ENCODE results near the gene MRPS15.

GRCh38 chr1:36466370-36467026, 2.3 kb upstream of the MRPS15 start:
- no peak for TF ChIP-seq SIN3A (IDR thresholded peaks at IDR 0.05; ENCODE audit: borderline replicate concordance, insufficient read depth, low read depth, low read length)
- no peak for TF ChIP-seq CTCF (IDR thresholded peaks at IDR 0.05)
- no peak for TF ChIP-seq POLR2AphosphoS5 (IDR thresholded peaks at IDR 0.05; ENCODE audit: low read depth, low read length)
- TF ChIP-seq TCF7L2 (IDR thresholded peaks at IDR 0.05; ENCODE audit: low read depth, low read length), result no peak
- no peak for TF ChIP-seq REST (IDR thresholded peaks at IDR 0.05; ENCODE audit: insufficient read depth in 1 of 2, low read depth in 2 of 2, low read length in 1 of 2)
